Kidney (tissue), 14 donors: ENCODE data around the gene PCARE. TPM values are rescaled to one million over a fixed set of nuclear protein-coding genes. Genes with fewer than 3 reads are reported as not detected.
A peak's percentile ranks its signal among the peaks of the same experiment; 100 is the strongest.

Source experiments
- DNase-seq, 5 donors: peaks; one replicate each; pipeline ENCODE4 v3.0.0-alpha.2; 2013 to 2020
- FAIRE-seq: peaks from 2 replicates; lab custom pipeline; 2012; peaks lifted over from hg19 to GRCh38; lab: Jason Lieb, UNC
- H3K27ac ChIP-seq, 2 donors: one replicate each; pipeline ENCODE4 v1.7.0; 2013; ENCODE audit warnings: low read depth in 2 of 2, low read length in 2 of 2, inconsistent platforms in 1 of 2
- H3K27me3 ChIP-seq: one replicate; pipeline ENCODE4 v1.7.1; 2013; ENCODE audit warnings: low read length, inconsistent platforms; ENCODE audit not compliant: control insufficient read depth, insufficient read depth
- H3K36me3 ChIP-seq, 3 donors: one replicate each; pipeline versions ENCODE4 v1.7.0 to v1.7.1; 2013; ENCODE audit warnings: low read length in 3 of 3, control low read depth in 1 of 3, inconsistent platforms in 1 of 3; ENCODE audit not compliant: insufficient read depth in 3 of 3, control insufficient read depth in 2 of 3
- H3K4me1 ChIP-seq, 3 donors: one replicate each; pipeline versions ENCODE4 v1.7.0 to v1.7.1; 2013; ENCODE audit warnings: low read length in 3 of 3, inconsistent platforms in 1 of 3, low read depth in 1 of 3; ENCODE audit not compliant: control insufficient read depth in 2 of 3, insufficient read depth in 2 of 3
- H3K4me3 ChIP-seq, 3 donors: one replicate each; pipeline versions ENCODE4 v1.7.0 to v1.8.1; 2013; ENCODE audit warnings: low read length in 3 of 3, control low read depth in 1 of 3, inconsistent platforms in 1 of 3
- H3K9ac ChIP-seq, 3 donors: one replicate each; pipeline versions ENCODE4 v1.7.0 to v1.7.1; 2013; ENCODE audit warnings: low read length in 3 of 3, control low read depth in 1 of 3, inconsistent platforms in 1 of 3
- H3K9me3 ChIP-seq, 3 donors: one replicate each; pipeline versions ENCODE4 v1.7.0 to v1.7.1; 2013; ENCODE audit warnings: low read length in 3 of 3, control low read depth in 1 of 3, inconsistent platforms in 1 of 3; ENCODE audit not compliant: control insufficient read depth in 2 of 3, insufficient read depth in 1 of 3
- CTCF ChIP-seq: IDR thresholded peaks from 3 replicates; pipeline ENCODE4 v1.5.1; 2012; ENCODE audit warnings: mild to moderate bottlenecking, moderate library complexity, borderline replicate concordance; ENCODE audit not compliant: insufficient read depth; ENCODE audit errors: extremely low read depth
- intact Hi-C: fragments of 100-400 bp; cut with DNase I; formaldehyde crosslinking; loops from one replicate; pipeline ENCODE4 v1.11.1; 2022
- polyA plus RNA-seq: library from polyadenylated mRNA; stranded (reverse); fragments of 350-450 nt; fragmentation: Illumina TruSeq; extraction: RNeasy Lipid Tissue Mini Kit (QIAGEN cat#74804); gene quantifications from one replicate; pipeline ENCODE4 v1.2.3, GENCODE V29; 2014; ENCODE audit warnings: low read depth, low replicate concordance; ENCODE audit not compliant: insufficient read depth
- total RNA-seq: library from RNA; stranded (reverse); fragmentation: NEBNext Ultra II Directional; extraction: Animal tissue kit (Norgen Biotek cat#: 25700); gene quantifications from one replicate; pipeline ENCODE4 v1.2.1, GENCODE V29; 2021
- donor health status: control.
- donor health status: control.
- donor health status: control.
- donor health status: control.
- donor health status: control.
- donor health status: DM: yes; HTN: yes; CAD: no.
- donor health status: Normal renal cell carcinoma (clear cell type).

PCARE gene
- total and polyA plus RNA-seq, 2 donors from 2014 or later, result 1.3 TPM; not detected in 1

DNA sequence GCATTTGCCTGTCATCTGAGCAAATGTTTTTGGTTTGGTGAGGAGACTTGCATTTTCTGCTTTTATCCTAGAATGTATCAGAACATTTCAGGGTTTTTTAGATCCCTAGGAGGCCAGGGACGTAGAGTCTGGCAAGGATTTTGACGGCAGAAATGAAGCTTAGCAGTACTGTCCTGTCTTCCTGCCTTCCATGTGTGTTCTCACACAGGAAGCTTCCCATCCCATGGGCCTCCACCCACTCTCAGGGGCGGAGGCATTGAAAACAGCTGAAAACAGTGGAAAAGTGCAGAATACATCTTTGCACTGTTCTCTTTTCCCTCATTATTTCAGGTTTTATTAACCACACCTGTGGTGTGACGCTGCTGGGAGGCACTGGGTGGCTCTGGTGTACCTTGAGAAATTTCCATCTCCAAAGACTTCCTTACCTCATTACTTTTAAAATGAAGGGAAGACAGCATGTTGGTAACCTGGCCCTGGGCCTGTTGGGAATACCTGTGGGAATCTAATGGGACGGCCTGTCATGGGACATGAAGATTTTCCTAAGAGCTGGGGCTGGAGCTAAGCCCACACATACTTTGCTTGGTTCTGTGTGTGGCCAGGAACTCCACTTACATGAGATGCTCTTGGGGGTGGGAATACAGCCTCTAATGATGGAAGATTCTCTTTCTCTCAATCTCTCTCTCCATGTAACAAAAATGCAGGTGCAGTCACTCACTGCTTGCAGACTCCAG is 20.5 kb downstream of the PCARE start:
- Histone ChIP-seq H3K36me3 (no peaks in the 10 kb centered on the region), H3K4me1 (no peaks in the 10 kb centered on the region), H3K9ac (no peak overlapping the region), H3K27me3 (no peaks in the 10 kb centered on the region), H3K9me3 (no peaks in the 10 kb centered on the region), H3K4me3 (no peak overlapping the region), H3K27ac (no peak overlapping the region)
- DNase-seq (no peak), FAIRE-seq (no peak)
- no peak for TF ChIP-seq CTCF
- intact Hi-C loops, result no loop called here

GRCh38 chr2:29053223-29053622 is 21.1 kb downstream of the PCARE start:
- DNase-seq (no peak), FAIRE-seq (no peak)
- H3K4me1 ChIP-seq, result no peaks in the 10 kb centered on the region
- H3K9ac ChIP-seq, result no peak overlapping the region
- H3K36me3 ChIP-seq, result no peaks in the 10 kb centered on the region
- no peak for TF ChIP-seq CTCF
- H3K27ac ChIP-seq, result no peak overlapping the region
- no peaks in the 10 kb centered on the region for H3K27me3 ChIP-seq
- H3K4me3 ChIP-seq, result no peak overlapping the region
- intact Hi-C loops, result no loop called here
- H3K9me3 ChIP-seq, result no peaks in the 10 kb centered on the region

DNA sequence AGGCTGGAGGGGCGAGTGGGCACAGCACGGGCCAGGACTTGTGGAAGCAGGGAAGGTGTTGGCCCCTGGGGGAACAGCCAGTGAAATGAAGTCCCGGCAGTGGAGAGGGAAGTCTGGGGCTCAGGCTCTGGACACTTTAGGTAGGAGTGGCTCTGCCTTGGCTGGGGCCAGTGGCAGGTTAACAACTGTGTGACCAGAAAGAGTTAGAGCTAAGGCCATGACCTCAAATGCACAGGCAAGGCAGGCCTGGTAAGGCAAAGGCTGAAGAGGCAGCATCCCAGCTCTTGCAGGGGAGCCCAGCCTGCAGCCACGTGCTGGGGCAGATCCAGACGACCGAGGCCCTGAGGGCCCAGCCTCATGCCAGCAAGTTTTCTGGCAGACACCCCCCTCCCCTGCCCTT is 21.5 kb downstream of the PCARE start:
- Histone ChIP-seq H3K27me3 (no peaks in the 10 kb centered on the region), H3K9me3 (no peaks in the 10 kb centered on the region), H3K27ac (no peak overlapping the region), H3K4me1 (no peaks in the 10 kb centered on the region), H3K9ac (no peak overlapping the region), H3K36me3 (no peaks in the 10 kb centered on the region), H3K4me3 (no peak overlapping the region)
- DNase-seq (peak in 3 of 5 donors; percentile 49 to 67 (median 56)), FAIRE-seq (no peak)
- no peak for TF ChIP-seq CTCF
- intact Hi-C loops, result no loop called here
